ENCODE data around the gene TMEM203.
A peak's percentile ranks its signal among the peaks of the same experiment; 100 is the strongest.

The TMEM203 gene

GRCh38 chr9:137217276-137218211 lies 12.1 kb upstream of the TMEM203 start:
- peak; percentile 30 for TF ChIP-seq CTCF (IDR thresholded peaks at IDR 0.05; ENCODE audit: control insufficient read depth, extremely low read depth, insufficient read depth)
- H3K4me3 ChIP-seq (ENCODE audit: low read depth, low read length), result peak overlapping the region; percentile 73
- peak; percentile 90 for DNase-seq (ENCODE audit: low read depth)

DNA sequence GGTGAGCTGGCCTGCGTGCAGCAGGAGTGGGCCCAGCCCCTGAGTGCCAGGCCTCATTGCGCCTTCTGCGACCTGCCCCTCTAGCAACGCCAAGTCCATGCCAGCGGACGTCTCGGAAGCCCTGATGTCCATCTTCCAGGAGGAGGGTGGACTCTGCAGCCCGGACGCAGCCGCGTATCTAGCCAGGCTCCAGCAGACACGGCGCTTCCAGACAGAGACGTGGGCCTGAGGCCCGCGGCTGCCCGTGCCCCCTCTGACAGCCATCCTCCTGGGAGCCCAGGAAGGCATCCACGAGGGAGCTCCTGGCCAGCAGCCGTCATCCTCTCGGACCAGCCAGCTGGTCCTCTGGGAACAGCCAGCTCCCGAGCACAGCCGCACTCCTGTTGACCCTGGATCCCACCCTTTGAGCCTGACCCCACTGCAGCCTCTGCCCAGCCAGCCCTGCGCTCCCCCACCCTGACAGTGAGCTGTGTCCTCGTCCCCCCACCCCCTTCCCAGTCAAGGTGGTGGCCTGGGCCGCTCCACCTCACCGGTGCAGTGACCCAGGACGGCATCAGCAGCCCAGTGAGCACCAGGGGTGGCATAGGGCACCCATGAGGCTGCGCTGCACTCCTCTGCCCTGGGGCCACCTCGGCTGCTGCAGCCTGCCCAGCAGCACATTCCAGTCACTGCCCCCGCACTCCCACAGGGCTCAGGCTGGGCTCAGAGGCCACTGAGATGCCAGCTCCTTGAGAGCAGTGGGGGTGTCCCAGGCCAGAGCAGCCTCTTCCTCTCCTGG lies 10.9 kb upstream of the TMEM203 start:
- no peak for TF ChIP-seq CTCF (IDR thresholded peaks at IDR 0.05; ENCODE audit: control insufficient read depth, extremely low read depth, insufficient read depth)
- H3K4me3 ChIP-seq (ENCODE audit: low read depth, low read length), result peak overlapping the region; percentile 73
- no peak for DNase-seq (ENCODE audit: low read depth)

DNA sequence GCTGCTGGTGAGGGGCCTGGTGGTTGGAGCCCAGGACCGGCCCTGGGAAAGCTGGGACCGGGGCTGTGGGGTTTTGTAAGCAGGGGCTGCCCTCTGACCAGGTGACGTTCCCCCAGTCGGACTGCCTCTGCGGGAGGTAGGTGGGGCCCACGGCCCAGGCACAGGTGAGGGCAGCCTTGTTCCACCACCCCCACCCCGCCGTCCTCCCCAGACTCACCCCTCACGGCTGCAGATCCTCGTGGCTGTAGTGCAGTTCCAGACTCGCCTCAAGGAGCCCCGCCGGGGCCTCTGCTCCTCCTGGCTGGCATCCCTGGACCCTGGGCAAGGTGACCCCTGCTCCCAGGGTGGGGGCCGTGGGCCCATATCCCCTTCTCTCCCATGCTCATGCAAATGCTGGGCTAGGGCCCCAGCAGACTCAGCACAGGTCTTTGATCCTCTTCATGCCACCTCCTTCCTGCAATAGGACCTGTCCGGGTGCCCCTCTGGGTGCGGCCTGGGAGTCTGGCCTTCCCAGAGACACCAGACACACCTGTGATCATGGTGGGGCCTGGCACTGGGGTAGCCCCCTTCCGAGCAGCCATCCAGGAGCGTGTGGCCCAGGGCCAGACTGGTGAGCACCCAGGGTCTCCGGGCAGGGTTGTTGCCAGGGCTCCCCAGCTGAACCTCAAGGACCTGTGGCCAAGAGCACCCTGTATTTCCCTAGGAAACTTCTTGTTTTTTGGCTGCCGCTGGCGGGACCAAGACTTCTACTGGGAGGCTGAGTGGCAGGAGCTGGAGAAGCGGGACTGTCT lies 9.9 kb upstream of the TMEM203 start:
- no peak for TF ChIP-seq CTCF (IDR thresholded peaks at IDR 0.05; ENCODE audit: control insufficient read depth, extremely low read depth, insufficient read depth)
- DNase-seq (ENCODE audit: low read depth), result no peak
- H3K4me3 ChIP-seq (ENCODE audit: low read depth, low read length), result no peak overlapping the region

GRCh38 chr9:137214620-137215019 lies 9.2 kb upstream of the TMEM203 start:
- no peak for TF ChIP-seq CTCF (IDR thresholded peaks at IDR 0.05; ENCODE audit: control insufficient read depth, extremely low read depth, insufficient read depth)
- no peak overlapping the region for H3K4me3 ChIP-seq (ENCODE audit: low read depth, low read length)
- no peak for DNase-seq (ENCODE audit: low read depth)

- TF ChIP-seq CTCF (IDR thresholded peaks at IDR 0.05; ENCODE audit: control insufficient read depth, extremely low read depth, insufficient read depth), result no peak
- no peak for DNase-seq (ENCODE audit: low read depth)
These were observed 8.0 kb upstream of the TMEM203 start for GRCh38 chr9:137213160-137214060.

DNA sequence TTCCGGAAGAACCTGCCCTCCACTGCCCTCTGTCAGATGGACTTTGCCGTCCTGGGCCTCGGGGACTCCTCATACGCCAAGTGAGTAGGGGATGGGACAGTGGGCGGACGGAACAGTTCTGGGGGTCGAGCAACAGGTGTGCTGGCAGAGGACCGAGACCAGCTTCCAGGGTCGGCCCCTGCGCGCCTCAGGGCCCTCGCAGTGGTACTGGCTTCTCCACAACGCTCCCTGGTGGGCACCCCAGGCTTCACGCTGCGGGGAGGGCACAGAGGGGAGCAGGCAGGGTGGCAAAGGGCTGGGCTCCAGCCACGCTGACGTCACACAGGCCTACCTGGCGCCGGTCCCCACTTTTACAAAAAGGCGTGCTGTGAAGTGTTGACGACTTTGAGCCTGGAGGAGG lies 7.1 kb upstream of the TMEM203 start:
- DNase-seq (ENCODE audit: low read depth), result no peak
- no peak for TF ChIP-seq CTCF (IDR thresholded peaks at IDR 0.05; ENCODE audit: control insufficient read depth, extremely low read depth, insufficient read depth)
- H3K4me3 ChIP-seq (ENCODE audit: low read depth, low read length), result no peak overlapping the region

More at GRCh38 chr9:137213160-137214060, 8.0 kb upstream of the TMEM203 start:
- H3K4me3 ChIP-seq (ENCODE audit: low read depth, low read length), result no peak overlapping the region

Data from LNCaP clone FGC (cell line).